GM04504 (cell line): Measurements from ENCODE around the gene GRXCR2.
A peak's percentile ranks its signal among the peaks of the same experiment; 100 is the strongest.
"Not testable (repeated sequence)": the region's sequence is repeated elsewhere in the genome, so short reads cannot be mapped to it uniquely, and the experiment has no call there.

Experiments used
- DNase-seq: peaks from one replicate; pipeline ENCODE4 v3.0.0-alpha.2; 2012; ENCODE audit warnings: low read depth

GRXCR2 gene, protein sequence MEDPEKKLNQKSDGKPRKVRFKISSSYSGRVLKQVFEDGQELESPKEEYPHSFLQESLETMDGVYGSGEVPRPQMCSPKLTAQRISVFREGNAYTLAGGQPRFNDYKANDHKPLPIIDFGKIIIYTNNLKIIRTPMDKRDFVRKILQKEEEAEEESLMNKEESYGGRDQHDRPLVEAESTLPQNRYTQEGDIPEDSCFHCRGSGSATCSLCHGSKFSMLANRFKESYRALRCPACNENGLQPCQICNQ

DNA sequence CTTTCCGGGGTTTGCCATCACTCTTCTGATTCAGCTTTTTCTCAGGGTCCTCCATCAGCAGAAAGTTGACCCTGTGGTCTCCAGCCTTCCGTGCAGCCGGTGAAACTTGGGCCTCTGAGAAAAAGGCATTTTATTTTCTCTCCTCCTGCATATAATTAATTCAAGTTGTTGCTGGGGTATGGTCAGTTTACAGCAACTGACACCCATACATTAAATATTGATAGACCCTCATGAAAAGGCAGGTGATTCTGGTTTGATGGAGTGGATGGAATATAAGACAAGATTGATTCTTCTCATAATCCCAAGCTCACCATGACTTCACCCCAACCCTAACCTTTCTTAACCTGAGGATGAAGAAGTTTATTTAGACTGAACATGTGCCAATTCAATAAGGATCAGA lies at the start of gene GRXCR2:
TSS of gene GRXCR2 (minus strand) at position 101 of the 400 bp plus-strand sequence. CDS start at position 55, 46 bp downstream.
- DNase-seq, result no peak

DNA sequence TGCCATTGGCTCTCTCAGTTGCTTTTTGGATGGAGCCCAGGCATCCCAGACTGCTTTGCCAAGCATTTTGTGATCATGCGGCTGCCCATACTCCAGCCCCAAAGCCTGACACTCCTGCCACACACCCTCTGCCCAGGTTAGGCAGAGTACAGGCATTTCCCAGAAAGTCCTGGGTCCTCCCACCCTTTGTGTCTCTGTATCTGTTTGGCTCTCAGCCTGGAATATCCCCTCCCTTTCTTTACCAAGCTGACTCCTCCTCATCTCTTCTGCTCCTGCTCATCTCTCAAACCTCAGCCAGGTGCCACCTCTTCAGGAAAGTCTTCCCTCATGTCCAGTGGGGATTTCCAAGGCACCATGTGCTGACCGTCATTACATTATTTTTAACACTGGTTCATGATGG lies 49.2 kb upstream of the GRXCR2 start:
- no peak for DNase-seq

DNA sequence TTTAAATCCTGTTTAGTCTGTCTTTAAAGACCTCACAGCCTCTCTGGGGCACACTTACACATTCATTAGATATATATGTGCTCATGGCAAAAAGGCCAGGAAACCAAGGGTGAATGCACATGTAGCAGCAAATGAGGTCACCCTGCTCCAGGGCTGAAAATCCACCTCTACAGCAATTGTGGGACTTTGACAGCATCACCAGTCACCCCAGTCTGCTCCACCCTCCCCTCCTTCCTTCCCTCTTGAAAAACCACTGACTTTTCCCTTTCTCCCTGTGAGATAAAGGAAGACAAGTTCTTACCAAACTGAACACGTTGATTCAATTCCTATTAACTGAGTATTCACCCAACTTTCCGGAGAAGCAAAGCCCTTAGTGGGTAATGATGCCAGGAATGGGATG lies 48.4 kb upstream of the GRXCR2 start:
- no peak for DNase-seq

DNA sequence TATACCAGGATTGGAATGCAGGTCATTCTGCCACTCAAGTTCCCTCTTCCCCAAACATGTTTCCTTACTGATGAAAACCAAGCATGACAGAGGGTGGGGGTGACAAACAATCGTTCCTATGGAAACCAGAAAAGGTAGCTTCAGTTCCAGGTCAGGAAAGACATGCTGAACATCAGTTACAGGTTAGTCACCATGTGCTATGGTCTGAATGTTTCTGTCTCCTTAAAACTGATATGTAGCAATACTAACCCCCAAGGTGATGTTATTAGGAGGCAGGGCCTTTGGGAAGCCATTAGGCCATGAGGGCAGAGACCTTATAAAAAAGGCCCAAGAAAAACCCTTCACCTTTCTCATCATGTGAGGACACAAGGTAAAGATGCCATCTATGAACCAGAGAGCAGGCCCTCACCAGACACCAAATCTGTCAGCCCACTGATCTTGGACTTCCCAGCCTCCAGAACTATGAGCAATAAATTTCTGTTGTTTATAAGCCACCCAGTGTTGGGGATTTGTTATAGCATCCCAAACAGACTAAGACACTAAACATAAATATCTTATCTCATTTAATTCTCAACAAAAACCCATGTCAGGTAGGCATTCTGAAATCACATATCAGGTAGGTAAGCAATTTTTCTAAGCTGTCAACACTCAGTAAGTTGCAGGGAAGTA lies 47.9 kb upstream of the GRXCR2 start:
- no peak for DNase-seq

DNA sequence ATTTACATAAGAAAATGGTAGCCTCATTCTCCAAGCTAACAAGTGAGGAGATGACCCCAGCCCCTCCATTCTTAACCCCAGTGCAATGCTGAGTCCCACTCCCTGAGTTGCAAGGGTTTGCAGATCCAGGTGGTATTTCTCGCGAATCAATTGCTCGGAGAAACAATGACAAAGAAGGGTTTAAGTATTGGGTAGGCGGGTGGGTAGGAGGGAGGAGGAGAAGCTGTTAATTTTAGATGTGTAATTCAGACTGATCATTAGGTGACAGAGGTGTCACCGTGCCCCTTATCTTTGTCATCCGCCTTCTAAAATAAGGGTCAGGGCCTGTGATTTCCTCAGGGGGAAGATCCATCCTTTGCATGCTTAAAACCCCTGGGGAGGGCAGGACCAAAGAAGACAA lies 46.6 kb upstream of the GRXCR2 start:
- no peak for DNase-seq

DNA sequence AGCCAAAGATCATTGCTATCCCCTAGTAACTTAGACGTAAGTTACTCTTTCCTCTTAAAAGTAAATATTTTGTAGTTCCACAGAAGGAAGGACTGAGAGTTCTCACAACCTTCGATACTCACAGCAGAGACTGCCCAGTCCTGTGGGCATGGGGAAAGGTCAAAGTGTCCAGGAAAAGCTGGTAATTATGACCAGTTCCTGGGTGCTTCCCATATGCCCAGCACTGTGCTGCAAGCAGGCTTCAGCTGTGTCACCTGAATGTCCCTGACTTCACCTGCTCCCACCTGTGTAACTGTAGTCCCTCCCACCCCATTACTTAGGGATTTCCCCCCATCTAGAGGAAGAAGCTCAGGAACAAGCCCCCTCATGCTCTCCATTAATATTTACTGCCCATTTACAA lies 45.6 kb upstream of the GRXCR2 start:
- DNase-seq, result no peak

DNA sequence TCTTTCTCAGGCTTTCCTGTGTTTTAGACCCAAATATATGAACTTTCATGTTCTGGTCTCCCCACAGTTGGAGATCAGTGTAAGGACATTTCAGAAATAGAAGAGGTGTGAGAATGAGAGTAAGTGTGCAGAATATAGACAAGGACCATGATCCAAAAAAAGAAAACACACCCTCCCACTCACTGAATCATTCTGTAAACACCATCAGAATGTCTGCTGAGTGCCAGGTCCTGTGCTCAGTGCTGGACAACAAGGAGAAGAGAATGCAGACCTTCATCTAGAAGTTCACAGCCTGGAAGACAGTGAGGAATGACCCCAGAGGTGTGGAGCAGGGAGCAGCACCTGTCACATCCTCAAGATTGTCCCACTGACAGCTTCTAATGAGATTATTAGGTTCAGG lies 44.5 kb upstream of the GRXCR2 start:
- DNase-seq, result no peak

DNA sequence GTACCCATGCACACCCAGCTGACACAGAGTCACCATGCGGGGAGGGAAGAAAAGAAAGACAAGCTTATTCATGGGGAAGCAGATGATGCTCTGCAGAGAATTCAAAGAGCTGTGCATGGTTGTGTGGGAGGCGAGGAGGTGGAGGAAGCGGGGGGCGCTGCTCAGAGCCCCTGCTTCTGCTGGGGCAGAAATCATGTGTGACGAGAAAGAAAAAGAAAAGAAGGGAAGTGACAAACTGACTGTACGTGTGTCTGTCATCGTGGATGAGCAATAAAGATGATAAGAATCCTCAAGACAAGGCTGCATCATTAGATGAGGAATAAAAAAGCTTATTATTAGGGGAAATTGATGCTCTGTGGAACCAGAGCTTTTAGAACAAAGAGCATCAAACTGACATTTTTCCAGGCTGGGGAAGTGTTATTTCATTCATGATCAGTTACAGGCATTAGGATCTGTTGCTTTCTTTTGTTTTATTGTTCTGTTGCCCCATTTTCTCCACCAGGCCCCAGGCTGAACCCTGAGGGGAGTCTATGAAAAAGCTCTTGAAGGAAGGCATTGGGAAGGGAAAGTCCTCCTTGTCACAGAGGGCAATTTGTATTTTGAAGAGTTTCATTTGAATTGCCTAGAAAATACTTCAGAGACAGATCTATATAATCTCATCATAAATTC lies 43.3 kb upstream of the GRXCR2 start:
- DNase-seq, result no peak

DNA sequence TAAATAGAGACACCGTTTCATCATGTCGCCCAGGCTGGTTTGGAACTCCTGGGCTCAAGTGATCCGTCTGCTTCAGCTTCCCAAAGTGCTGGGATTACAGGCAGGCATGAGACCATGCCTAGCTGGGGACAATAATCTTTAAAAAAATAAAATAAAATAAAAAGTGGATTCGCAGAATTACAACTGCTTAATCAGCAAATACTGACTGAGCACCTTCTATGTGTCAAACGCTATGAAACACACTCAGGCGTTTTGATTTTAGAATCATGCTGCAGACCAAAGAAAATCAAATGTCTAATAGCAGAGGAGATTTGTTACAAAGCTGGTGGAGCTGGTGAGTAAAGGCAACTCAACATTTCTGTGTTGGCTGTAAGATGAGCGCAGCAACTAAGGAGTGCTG lies 40.9 kb upstream of the GRXCR2 start:
- DNase-seq, result no peak

DNA sequence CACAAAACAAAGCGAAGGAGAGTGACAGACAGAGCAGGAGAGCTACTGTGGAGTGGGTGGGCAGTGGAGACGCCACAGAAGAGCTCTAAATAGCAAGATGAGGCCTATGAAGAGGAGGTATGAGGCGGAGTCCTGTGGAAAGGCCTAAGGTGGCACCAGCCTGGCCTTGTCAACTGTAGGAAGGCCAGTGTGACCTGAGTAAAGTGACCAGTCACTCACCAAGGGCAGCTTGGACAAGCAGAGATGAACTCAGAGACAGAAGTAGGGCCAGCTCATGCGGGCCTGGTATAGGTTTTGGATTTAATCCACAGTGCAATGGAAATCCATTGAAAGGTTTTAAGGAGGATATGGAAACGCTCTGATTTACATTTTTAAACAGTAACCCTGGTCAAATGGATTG lies 39.8 kb upstream of the GRXCR2 start:
- no peak for DNase-seq

DNA sequence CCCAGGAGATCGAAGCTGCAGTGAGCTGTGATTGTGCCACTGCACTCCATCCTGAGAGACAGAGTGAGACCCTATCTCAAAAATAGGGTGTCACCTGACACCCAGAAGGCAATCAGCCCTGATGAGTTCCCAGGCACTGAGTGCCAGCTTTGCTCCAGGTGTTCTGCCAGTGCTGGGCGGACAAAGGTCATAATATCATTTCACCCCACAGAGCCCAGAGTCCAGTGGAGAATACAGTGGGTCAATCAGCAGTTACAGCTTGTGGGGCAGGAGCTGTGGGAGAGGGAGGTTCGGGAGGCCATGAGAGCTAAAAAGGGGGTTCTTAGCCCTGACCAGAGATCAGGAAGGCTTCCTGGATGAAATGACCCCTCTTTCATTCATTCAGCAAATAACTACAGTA lies 39.2 kb upstream of the GRXCR2 start:
- DNase-seq, result no peak

DNA sequence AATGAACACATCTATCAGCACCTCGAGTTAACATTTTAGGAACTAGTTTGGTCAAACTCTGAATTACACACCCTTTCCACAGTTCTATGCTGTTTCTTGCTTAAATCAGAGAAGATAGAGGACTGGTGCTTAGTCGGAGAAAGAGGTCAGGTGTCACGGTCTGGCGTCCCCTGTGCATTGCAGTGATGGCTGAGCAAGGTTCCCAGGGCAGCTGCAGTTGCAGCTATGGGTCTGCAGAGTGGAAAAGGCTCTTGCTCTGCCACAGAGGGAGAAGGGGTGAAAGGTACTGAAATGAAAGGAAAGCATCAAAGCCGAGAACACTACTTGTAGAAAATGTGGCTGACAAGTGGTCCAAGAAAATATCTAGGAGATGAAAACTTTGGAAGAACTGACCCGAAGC lies 38.4 kb upstream of the GRXCR2 start:
- DNase-seq, result no peak

DNA sequence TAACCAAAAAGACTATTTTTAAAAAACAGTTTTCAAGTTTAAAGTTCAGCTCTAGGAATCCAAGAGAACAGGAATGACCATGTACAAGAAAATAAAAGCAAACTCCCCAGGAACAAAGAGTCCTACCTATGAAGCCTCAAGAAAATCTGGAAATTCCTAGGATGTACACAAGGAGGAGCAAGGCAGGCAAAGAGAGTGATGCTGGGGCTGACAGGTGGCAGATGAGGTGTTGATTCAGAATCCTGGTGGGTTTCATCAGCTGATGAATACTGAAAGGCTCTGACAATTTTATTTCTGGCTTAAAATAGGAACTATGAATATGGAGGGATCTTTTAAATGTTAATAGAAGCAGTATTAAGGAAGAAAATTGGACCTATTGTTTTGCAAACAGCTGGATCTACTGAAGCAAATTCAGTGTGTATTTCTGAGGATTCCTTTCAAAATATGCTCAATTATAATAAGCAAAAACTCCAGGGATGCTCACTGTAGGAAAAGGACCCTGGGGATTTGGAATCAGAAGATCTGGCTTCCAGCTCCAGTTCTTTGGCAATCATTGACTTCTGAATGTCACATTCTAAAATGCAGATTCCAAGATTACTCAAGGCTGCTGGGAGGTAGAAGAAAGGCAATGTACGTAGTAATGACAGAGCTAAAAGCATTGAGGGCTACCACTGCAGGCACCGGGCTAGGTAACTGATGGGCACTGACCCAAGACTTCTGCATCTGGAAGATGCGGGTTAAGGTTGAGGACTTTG lies 35.6 kb upstream of the GRXCR2 start:
- no peak for DNase-seq

DNA sequence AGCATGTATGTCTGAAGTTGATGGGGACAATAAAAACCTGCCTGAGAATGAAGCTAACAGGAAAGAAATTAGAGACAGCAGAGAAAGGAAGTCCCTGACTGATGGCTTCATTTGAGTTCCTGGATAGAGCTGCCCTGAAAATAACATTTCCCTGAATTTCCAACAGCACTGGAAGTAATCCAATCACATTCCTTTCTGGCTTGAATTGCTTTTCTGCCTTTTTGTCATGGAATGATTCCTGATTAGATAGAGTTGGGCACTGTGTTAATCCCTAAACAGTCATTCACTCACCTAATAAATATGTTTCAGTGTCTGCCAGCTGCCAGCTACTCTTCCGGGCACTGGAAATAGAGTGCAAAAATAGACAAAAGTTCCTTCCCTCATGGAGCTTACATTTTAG lies 33.6 kb upstream of the GRXCR2 start:
- DNase-seq, result no peak

DNA sequence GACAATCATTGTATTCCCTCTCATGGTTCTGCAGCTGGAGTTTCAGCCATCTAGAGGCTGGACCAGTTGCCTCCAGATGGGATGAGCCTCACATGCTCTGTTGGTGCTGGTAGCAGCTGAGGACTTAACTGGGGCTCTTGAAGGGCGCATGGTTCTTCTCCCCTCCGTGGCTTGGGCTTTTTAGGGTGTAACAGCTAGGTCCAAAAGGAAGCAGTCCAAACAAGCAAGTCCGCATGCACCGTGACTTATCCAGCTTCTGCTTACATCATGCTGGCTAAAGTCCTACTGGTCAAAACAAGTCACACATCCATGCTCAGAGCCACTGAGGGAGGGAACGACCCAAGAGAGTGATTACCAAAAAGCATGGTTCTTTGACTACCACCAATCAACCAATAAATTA lies 31.9 kb upstream of the GRXCR2 start:
- DNase-seq, result no peak

DNA sequence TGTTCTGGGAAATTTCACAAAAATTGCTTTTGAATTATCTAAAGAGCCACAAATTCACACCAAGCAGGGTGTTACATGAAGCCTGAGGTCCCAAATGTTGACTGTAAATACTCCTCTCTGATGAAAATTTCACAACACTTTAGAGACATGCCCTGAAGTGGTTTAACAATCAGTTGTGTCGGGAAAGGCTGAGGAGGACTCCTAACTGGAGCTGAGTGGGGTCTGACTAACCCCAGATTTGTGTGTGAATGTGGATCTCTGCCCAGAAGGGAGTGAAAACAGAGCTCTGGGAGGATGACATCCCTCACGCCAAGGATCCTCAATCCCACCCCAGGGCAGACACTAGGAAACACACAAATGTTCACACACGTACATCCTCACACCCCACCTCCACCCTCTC lies 31.1 kb upstream of the GRXCR2 start:
- DNase-seq, result no peak

DNA sequence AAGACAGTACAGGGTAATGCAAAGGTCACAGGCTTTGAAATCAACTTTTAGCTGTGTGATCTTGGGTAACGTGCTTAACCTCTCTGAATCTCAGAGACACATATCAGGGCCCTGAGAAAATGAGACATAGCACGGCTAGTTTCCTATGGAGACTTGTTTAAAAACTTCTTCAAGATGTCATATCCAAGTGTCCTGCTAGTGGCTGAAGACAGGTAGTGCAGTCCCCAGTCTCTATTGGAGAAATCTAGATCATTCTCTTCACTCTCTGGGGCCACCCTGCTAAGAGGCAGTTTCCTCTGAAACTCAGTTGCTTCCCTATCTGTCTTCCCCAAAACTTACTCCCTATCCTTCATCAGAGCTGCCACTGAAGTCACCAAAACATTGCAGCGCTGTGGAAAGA lies 30.3 kb upstream of the GRXCR2 start:
- no peak for DNase-seq

DNA sequence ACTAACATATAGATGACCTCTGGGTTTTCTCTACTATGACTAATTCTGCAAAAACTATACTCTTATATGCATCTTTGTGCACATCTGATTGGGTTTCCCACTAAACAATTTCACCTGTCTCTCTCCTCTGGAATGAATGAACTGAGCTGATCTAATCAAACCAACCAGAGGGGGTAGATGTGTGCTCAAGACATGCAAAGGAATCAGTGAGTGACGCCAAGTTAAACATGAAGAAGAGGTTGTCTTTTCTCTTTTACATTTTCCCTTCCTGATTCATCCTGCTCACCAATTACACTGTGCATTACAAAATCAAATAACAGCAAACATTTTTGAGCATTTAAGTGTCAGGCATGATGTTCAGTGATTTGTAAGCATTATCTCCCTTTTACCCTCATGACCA lies 29.6 kb upstream of the GRXCR2 start:
- DNase-seq, result no peak

DNA sequence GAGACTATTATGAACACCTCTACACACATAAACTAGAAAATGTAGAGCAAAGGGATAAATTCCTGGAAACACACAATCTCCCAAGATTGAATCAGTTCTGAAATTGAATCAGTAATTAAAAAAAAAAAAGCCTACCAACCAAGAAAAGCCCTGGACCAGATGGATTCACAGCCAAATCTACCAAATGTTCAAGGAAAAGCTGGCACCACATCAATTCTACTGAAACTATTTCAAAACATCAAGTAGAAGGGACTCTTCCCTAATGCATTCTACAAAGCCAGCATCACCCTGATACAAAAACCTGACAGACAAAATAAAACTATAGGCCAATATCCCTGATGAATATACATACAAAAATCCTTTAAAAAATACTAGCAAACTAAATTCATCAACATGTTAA lies 25.4 kb upstream of the GRXCR2 start:
- no peak for DNase-seq

DNA sequence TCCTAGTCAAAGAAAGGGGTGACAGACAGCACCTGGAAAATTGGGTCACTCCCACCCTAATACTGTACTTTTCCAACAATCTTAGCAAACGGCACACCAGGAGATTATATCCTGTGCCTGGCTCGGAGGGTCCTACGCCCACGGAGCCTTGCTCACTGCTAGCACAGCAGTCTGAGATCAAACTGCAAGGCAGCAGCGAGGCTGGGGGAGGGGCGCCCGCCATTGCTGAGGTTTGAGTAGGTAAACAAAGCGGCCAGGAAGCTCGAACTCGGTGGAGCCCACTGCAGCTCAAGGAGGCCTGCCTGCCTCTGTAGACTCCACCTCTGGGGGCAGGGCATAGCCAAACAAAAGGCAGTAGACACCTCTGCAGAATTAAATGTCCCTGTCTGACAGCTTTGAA lies 18.6 kb upstream of the GRXCR2 start:
- not testable (repeated sequence) for DNase-seq

DNA sequence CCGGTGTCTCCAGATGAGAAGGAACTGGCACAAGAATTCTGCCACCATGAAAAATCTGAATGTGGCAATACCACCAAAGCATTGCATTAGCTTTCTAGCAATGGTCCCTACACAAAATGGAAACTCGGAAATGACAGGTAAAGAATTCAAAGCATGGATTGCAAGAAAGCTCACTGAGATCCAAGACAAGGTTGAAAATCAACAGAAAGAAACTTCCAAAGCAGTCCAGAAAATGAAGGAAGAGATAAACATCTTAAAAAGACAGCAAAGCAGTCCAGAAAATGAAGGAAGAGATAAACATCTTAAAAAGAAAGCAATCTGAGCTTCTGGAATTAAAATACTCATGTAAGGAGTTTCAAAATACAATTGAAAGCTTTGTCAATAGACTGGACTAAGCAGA lies 16.8 kb upstream of the GRXCR2 start:
- DNase-seq, result no peak

DNA sequence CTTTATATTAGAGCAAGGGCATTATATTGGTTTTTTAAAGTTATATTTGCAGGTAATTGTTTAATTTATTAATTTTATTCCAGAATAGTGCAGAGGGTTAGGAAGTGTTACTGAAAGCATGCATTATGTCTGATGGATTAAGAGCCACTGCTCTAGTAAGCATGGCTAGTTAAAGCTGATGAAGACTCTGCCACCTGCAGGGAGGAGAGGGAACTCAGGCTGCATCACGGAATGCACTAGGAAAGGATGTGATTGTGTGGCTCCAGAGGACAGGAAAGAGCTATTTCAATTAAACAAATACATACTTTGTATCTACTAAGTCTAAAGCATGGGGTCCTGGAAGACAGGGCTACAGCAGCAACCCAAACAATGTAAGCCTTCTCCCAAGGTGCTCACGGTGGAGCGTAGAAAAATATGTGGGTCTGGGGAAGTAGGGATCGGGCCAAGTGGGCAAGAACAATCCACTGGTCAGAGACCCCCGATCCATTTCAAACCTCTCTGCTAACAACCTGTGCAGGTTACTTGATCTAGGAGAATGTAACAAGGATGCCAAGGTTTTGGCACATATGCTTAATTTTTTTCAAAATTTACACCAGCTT lies 15.3 kb upstream of the GRXCR2 start:
- peak; percentile 35 for DNase-seq
